Measurements from ENCODE around the gene SLC6A3.

- TF ChIP-seq CTCF (IDR thresholded peaks at IDR 0.05; ENCODE audit: low read depth, low read length) (no peak), EZH2phosphoT487 (IDR thresholded peaks at IDR 0.05; ENCODE audit: low read depth) (no peak)
Measured at GRCh38 chr5:1417586-1418225, 27.5 kb downstream of the SLC6A3 start.

All from OCI-LY3 (cell line).